H9 (cell line): Measurements from ENCODE around the gene DNAJA4. TPM values are rescaled to one million over a fixed set of nuclear protein-coding genes. Genes with fewer than 3 reads are reported as not detected.

Experiments used
- DNase-seq: peaks from one replicate; pipeline ENCODE4 v3.0.0-alpha.2; 2017
- H2AFZ ChIP-seq: one replicate; pipeline ENCODE4 v1.6.1; 2013; ENCODE audit warnings: mild to moderate bottlenecking, low read length, control low read depth, moderate library complexity
- H2AK5ac ChIP-seq: 2 replicates; pipeline ENCODE4 v1.6.1; 2013; ENCODE audit warnings: low read length, control low read depth, mixed read lengths; ENCODE audit not compliant: insufficient read length
- H2BK120ac ChIP-seq: one replicate; pipeline ENCODE4 v1.6.1; 2013; ENCODE audit warnings: low read depth, mild to moderate bottlenecking, low read length, control low read depth, inconsistent platforms; ENCODE audit not compliant: poor library complexity, severe bottlenecking
- H2BK12ac ChIP-seq: 2 replicates; pipeline ENCODE4 v1.6.1; 2013; ENCODE audit warnings: low read length, control low read depth, mixed read lengths, low read depth; ENCODE audit not compliant: insufficient read length
- H2BK15ac ChIP-seq: 2 replicates; pipeline ENCODE4 v1.6.1; 2013; ENCODE audit warnings: low read depth, low read length, control low read depth
- H2BK20ac ChIP-seq: one replicate; pipeline ENCODE4 v1.6.1; 2013; ENCODE audit warnings: low read depth, mild to moderate bottlenecking, low read length, control low read depth, inconsistent platforms; ENCODE audit not compliant: poor library complexity, severe bottlenecking
- H2BK5ac ChIP-seq: 2 replicates; pipeline ENCODE4 v1.6.1; 2013; ENCODE audit warnings: low read length, control low read depth, mixed read lengths; ENCODE audit not compliant: insufficient read length
- H3K14ac ChIP-seq: 2 replicates; pipeline ENCODE4 v1.6.1; 2013; ENCODE audit warnings: low read length, control low read depth; ENCODE audit not compliant: insufficient read depth
- H3K18ac ChIP-seq: 2 replicates; pipeline ENCODE4 v1.6.1; 2013; ENCODE audit warnings: low read depth, mild to moderate bottlenecking, mixed read lengths, low read length, control low read depth; ENCODE audit not compliant: insufficient read length
- H3K23ac ChIP-seq: 2 replicates; pipeline ENCODE4 v1.6.1; 2013; ENCODE audit warnings: low read length, control low read depth, mixed read lengths, low read depth; ENCODE audit not compliant: insufficient read length
- H3K23me2 ChIP-seq: 2 replicates; pipeline ENCODE4 v1.6.1; 2013; ENCODE audit warnings: low read depth, mild to moderate bottlenecking, mixed read lengths, low read length, control low read depth; ENCODE audit not compliant: insufficient read length, poor library complexity, severe bottlenecking
- H3K27ac ChIP-seq: 2 replicates; pipeline ENCODE4 v1.5.1; 2013; ENCODE audit warnings: low read length, control low read depth, mixed read lengths, low read depth; ENCODE audit not compliant: insufficient read length
- H3K27me3 ChIP-seq: 2 replicates; pipeline ENCODE4 v1.6.1; 2013; ENCODE audit warnings: low read length, control low read depth, inconsistent platforms; ENCODE audit not compliant: insufficient read depth
- H3K4ac ChIP-seq: 2 replicates; pipeline ENCODE4 v1.6.1; 2013; ENCODE audit warnings: low read depth, mild to moderate bottlenecking, control low read depth, inconsistent platforms, low read length, moderate library complexity
- H3K4me1 ChIP-seq: 2 replicates; pipeline ENCODE4 v1.6.1; 2013; ENCODE audit warnings: low read length, control low read depth, inconsistent platforms; ENCODE audit not compliant: insufficient read depth
- H3K4me2 ChIP-seq: 2 replicates; pipeline ENCODE4 v1.6.1; 2013; ENCODE audit warnings: low read length, control low read depth, mixed read lengths; ENCODE audit not compliant: insufficient read length, insufficient read depth
- H3K56ac ChIP-seq: 2 replicates; pipeline ENCODE4 v1.6.1; 2013; ENCODE audit warnings: low read depth, mild to moderate bottlenecking, mixed read lengths, low read length, control low read depth; ENCODE audit not compliant: insufficient read length
- H3K79me1 ChIP-seq: 2 replicates; pipeline ENCODE4 v1.6.1; 2013; ENCODE audit warnings: low read depth, mild to moderate bottlenecking, moderate library complexity, low read length, control low read depth, inconsistent platforms; ENCODE audit not compliant: insufficient read depth, poor library complexity, severe bottlenecking
- H3K79me2 ChIP-seq: 2 replicates; pipeline ENCODE4 v1.6.1; 2013; ENCODE audit warnings: low read length, control low read depth, inconsistent platforms; ENCODE audit not compliant: insufficient read depth
- H3K9ac ChIP-seq: 2 replicates; pipeline ENCODE4 v1.6.1; 2013; ENCODE audit warnings: low read length, control low read depth, mixed read lengths; ENCODE audit not compliant: insufficient read length; ENCODE audit errors: extremely low read depth
- H3K9me3 ChIP-seq: one replicate; pipeline ENCODE4 v1.6.1; 2013; ENCODE audit warnings: low read depth, low read length, inconsistent platforms; ENCODE audit not compliant: control insufficient read depth
- H3T11ph ChIP-seq: one replicate; pipeline ENCODE4 v1.6.1; 2013; ENCODE audit warnings: mild to moderate bottlenecking, low read length, control low read depth, inconsistent platforms
- H4K20me1 ChIP-seq: one replicate; pipeline ENCODE4 v1.6.1; 2013; ENCODE audit not compliant: control insufficient read depth, insufficient read length, insufficient read depth
- H4K5ac ChIP-seq: 2 replicates; pipeline ENCODE4 v1.6.1; 2013; ENCODE audit warnings: low read depth, mild to moderate bottlenecking, mixed read lengths, low read length, control low read depth; ENCODE audit not compliant: insufficient read length
- H4K8ac ChIP-seq: replicated peaks from 2 replicates; pipeline ENCODE4 v1.6.1; 2013; ENCODE audit warnings: low read length, control low read depth, mixed read lengths, low read depth; ENCODE audit not compliant: insufficient read length
- H4K91ac ChIP-seq: 2 replicates; pipeline ENCODE4 v1.6.1; 2013; ENCODE audit warnings: low read depth, mild to moderate bottlenecking, moderate library complexity, mixed read lengths, low read length, control low read depth; ENCODE audit not compliant: insufficient read length
- H3K27ac Mint-ChIP-seq, 3 experiments: 2 replicates in 2 of 3; 3 replicates in 1 of 3; pipeline ENCODE4 v1.8.0; 2020 to 2021; ENCODE audit warnings: mixed read lengths in 3 of 3, mild to moderate bottlenecking in 1 of 3, moderate library complexity in 1 of 3
- H3K27me3 Mint-ChIP-seq: 2 replicates; pipeline ENCODE4 v1.8.0; 2021; ENCODE audit warnings: low read depth, mild to moderate bottlenecking, moderate library complexity, mixed read lengths
- H3K36me3 Mint-ChIP-seq, 3 experiments: 2 replicates in 2 of 3; 3 replicates in 1 of 3; pipeline ENCODE4 v1.8.0; 2020 to 2021; ENCODE audit warnings: low read depth in 3 of 3, mixed read lengths in 3 of 3; ENCODE audit not compliant: insufficient read depth in 1 of 3
- H3K4me1 Mint-ChIP-seq, 2 experiments: 2 replicates each; pipeline ENCODE4 v1.8.0; 2020; ENCODE audit warnings: mixed read lengths in 2 of 2
- H3K4me3 Mint-ChIP-seq, 2 experiments: 2 replicates in 1 of 2; 3 replicates in 1 of 2; pipeline ENCODE4 v1.8.0; 2020 to 2021; ENCODE audit warnings: mild to moderate bottlenecking in 2 of 2, mixed read lengths in 2 of 2, moderate library complexity in 1 of 2
- H3K9me3 Mint-ChIP-seq, 2 experiments: 2 replicates in 1 of 2; 3 replicates in 1 of 2; pipeline ENCODE4 v1.8.0; 2020; ENCODE audit warnings: mild to moderate bottlenecking in 2 of 2, mixed read lengths in 2 of 2, moderate library complexity in 1 of 2
- WGBS: extraction: QIAGEN DNeasy Blood & Tissue Kit; methylation state at CpG from one replicate; pipeline ENCODE4 v1.1.7; 2013; ENCODE audit warnings: missing lambda C conversion rate, low lambda C conversion rate, mixed read lengths; ENCODE audit not compliant: insufficient read length; ENCODE audit errors: extremely low coverage; 5-methylcytosine and 5-hydroxymethylcytosine counted together
- total RNA-seq: library from RNA; stranded (reverse); gene quantifications from 2 replicates; pipeline ENCODE4 v1.2.1, GENCODE V29; 2021
- TF ChIP-seq, protein P1 (sequence below): fragments of 200-600 bp; sonication (generic); conservative IDR thresholded peaks from 3 replicates; pipeline ENCODE4 v1.8.0; 2021; ENCODE audit warnings: antibody characterized with exemption, mild to moderate bottlenecking

Gene DNAJA4
- total RNA-seq, 1 experiment from 2014 or later = 0.13 TPM

DNA sequence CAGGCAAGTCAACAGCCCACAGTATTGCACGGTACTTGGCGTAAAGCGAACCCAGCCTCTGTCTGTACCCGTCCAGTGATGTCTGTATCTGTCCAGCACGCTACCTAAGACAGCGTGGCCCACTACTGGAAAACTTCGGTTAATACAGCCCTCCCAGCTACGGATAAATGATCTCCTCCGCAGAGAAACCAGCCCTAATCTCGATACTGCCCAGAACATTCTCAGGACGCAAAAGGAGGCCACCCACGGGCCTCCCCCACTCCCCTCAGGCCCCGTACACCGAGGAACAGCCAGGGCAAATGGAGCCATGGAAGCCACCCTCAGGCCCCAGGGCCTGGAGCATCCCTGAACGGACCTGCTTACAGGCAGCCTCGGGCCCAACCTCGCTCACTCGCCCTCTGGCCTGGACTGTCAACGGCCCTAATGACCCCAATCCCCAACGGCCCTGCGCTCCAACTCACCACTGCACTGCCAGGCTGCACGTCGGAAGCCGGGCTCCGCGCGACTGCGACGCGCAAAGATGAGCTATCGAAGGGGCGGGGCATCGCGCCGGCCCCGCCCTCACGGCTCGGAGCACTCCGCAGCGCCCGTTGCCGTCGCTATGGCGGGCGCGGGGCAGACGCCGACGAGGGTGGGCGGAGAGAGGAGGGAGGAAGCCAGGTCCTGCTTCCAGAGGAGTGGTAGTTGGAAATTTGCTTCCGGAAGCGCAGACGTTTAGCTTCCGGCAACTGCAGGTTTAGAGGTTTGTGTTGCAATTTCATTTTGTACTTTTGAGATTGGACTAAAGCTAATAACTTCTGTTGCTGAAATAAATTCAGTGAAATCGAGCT is 35.0 kb downstream of the DNAJA4 start, which contains the start of gene SKIC8:
SKIC8 (minus strand) TSS at position 509 of the 830 bp plus-strand sequence. CDS start 3,923 bp downstream, outside the sequence.
- no CpG with 5 or more reads among the region's 55 CpGs for WGBS
- H3K9me3 Mint-ChIP-seq = no peaks in the 10 kb centered on the region
- Histone ChIP-seq H2BK20ac (no peak within 1 kb of the TSS), H4K91ac (no peak within 1 kb of the TSS), H3K23ac (no peak within 1 kb of the TSS), H2BK15ac (no peak within 1 kb of the TSS), H3K27ac (no peak within 1 kb of the TSS), H3T11ph (no peak within 1 kb of the TSS), H2BK12ac (no peak within 1 kb of the TSS), H3K79me1 (no peaks in the 10 kb centered on the region), H3K56ac (no peak within 1 kb of the TSS), H2AFZ (no peak within 1 kb of the TSS), H3K27me3 (no peaks in the 10 kb centered on the region), H3K79me2 (peaks cover 5% of the 10 kb centered on the region; the same call in 1 of the 2 replicates), H4K5ac (peak within 1 kb of the TSS; percentile 7), H3K9me3 (no peaks in the 10 kb centered on the region), H3K4ac (no peak within 1 kb of the TSS), H3K14ac (0 out of 2 replicates have a peak within 1 kb of the TSS, but pooled peaks have one; percentile 69), H3K4me2 (peak within 1 kb of the TSS; percentile 97), H3K9ac (peak within 1 kb of the TSS; percentile 88), H3K18ac (peak within 1 kb of the TSS; percentile 53), H2BK120ac (no peak within 1 kb of the TSS), H2AK5ac (no peak within 1 kb of the TSS), H2BK5ac (no peak within 1 kb of the TSS), H3K23me2 (peaks cover 6% of the 10 kb centered on the region), H4K20me1 (no peaks in the 10 kb centered on the region), H3K4me1 (no peaks in the 10 kb centered on the region), H4K8ac (no peak within 1 kb of the TSS)
- DNase-seq = peak; percentile 95
- peaks cover 18% of the 10 kb centered on the region for H3K27me3 Mint-ChIP-seq
- H3K4me3 Mint-ChIP-seq = peak within 1 kb of the TSS; percentile 98
- TF ChIP-seq, protein P1, sequence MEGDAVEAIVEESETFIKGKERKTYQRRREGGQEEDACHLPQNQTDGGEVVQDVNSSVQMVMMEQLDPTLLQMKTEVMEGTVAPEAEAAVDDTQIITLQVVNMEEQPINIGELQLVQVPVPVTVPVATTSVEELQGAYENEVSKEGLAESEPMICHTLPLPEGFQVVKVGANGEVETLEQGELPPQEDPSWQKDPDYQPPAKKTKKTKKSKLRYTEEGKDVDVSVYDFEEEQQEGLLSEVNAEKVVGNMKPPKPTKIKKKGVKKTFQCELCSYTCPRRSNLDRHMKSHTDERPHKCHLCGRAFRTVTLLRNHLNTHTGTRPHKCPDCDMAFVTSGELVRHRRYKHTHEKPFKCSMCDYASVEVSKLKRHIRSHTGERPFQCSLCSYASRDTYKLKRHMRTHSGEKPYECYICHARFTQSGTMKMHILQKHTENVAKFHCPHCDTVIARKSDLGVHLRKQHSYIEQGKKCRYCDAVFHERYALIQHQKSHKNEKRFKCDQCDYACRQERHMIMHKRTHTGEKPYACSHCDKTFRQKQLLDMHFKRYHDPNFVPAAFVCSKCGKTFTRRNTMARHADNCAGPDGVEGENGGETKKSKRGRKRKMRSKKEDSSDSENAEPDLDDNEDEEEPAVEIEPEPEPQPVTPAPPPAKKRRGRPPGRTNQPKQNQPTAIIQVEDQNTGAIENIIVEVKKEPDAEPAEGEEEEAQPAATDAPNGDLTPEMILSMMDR = no peak
- H3K36me3 Mint-ChIP-seq = peaks cover 0 to 3% (median 3%) of the 10 kb centered on the region in 3 experiments; a peak in 2 of 7 replicates
- H3K27ac Mint-ChIP-seq = peak within 1 kb of the TSS; percentile 89 to 97 (median 91); a peak in 6 of 7 replicates
- peaks cover 5 to 13% of the 10 kb centered on the region in 2 experiments for H3K4me1 Mint-ChIP-seq
